Fibroblast of skin of scalp (primary cell): Measurements from ENCODE around the gene SSBP3.

Source experiments
- DNase-seq: peaks from one replicate; pipeline ENCODE4 v3.0.0-alpha.2; 2013

Gene SSBP3

DNA sequence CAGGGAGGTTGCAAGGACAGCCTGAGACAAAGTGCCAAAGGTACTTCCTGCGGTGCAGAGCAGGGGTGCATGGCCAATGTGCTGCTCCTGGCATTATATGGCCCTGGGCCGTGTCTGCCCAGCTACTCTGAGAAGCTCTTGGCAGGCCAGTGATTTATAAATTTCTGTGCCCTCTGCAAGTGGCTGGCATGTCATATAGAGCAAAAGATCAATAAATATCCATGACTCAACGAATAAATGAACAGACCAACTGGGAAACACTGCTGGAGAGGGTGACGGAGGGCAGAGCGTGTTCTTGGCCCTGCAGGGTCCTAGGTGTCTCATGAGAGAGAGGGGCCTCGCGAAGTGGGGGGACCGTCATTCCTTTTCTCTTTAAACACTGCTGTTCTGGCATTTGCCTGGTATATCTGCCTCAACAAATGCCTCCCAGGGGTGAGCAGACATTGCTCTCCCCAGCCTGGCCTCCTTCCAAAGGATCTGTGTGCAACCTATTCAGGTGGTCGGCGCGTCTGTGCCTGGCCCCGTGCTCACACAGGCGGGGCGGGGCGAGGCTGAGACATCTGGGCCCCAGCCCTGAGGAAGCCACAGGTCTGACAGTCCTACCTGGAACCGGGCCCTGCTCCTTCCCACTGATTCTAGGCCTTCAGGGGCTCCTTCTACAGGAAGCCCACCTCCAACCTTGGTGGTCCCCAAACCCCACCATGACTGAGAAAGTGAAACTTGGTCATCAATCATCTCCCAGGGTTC, 123.9 kb downstream of the SSBP3 start:
- no peak for DNase-seq

- peak; percentile 26 for DNase-seq
Measured at GRCh38 chr1:54280651-54281050, 125.5 kb downstream of the SSBP3 start.

GRCh38 chr1:54279457-54279856, 126.7 kb downstream of the SSBP3 start:
- DNase-seq, result no peak

GRCh38 chr1:54278941-54279422, 127.2 kb downstream of the SSBP3 start:
- DNase-seq, result peak; percentile 88

GRCh38 chr1:54277451-54278341, 128.5 kb downstream of the SSBP3 start:
- DNase-seq, result no peak

- DNase-seq, result no peak
Measured at GRCh38 chr1:54276617-54277450, 129.4 kb downstream of the SSBP3 start.

DNA sequence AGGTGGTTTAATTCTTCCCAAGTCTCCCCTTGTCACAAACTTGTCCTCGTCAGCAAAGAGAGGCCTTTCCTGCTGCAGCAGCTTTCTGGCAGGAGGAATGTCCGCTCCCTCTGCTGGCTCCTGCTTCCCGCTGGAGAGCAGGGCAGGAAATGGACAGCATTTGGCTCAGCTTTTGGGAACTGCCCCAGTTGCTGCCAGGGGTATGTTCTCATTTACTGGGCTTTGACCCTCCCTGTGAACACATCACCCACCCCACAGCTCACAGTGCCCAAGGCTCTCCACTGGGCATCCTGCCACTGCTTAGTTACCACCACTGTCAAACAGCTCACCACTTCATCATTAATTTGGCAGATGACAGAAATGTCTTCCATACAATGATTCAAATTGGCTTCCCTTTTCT, 130.8 kb downstream of the SSBP3 start:
- DNase-seq, result peak; percentile 62

GRCh38 chr1:54274881-54275280, 131.3 kb downstream of the SSBP3 start:
- DNase-seq, result no peak

DNA sequence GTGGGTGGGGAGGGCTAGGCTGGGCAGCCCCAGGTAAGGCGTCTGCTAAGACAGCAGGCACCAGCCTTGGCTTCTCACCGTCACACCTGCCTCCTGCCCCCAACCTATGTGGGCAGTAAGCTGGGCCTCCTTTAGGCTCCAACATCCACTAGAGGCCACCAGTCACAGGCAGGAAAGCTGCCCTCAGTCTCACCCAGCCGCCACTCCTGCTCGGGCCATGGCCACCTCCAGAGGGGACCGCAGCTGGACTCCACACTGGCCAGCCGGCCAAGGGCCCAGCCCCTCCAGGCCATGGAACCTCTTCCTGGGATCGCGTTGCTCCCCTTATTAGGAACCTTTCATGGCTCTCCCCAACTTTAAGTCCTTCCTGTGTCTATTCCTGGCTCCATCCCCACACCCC, 131.7 kb downstream of the SSBP3 start:
- no peak for DNase-seq

GRCh38 chr1:54273795-54274163, 132.4 kb downstream of the SSBP3 start:
- peak; percentile 72 for DNase-seq

DNA sequence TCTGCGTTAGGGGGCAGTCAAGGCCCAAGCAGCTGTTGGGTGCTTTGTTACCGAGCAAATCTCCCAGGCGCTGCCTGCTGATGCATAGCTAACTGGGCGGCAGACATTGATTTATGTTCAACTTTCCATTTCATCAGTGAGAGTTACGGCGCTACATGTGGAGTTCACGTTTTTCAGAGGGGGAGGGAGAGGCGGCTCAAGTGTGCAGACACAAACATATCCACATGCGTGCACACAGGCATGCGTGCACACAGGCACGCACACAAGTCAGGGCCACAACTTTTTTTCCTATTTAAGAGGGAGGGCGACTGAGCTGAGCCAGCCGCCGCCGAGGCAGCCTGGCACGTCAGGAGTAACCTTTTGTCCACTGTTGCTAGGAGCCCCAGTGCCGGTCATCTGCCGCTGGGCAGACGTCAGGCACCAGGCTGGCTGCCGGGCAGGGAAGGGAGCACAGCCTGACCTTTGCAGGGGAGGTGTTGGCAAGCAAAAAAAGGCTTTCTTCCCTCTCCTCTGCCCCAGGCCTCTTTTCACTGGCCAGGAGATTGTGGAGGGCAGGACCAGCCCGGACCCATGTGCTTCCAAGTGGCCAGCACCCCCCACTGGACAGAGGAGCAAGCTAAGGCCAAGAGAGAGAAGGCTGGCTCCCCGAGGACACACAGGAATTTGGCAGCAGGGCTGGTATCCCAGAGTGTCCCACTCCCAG, 133.0 kb downstream of the SSBP3 start:
- peak; percentile 90 for DNase-seq

GRCh38 chr1:54272772-54273091, 133.5 kb downstream of the SSBP3 start:
- DNase-seq, result no peak

DNA sequence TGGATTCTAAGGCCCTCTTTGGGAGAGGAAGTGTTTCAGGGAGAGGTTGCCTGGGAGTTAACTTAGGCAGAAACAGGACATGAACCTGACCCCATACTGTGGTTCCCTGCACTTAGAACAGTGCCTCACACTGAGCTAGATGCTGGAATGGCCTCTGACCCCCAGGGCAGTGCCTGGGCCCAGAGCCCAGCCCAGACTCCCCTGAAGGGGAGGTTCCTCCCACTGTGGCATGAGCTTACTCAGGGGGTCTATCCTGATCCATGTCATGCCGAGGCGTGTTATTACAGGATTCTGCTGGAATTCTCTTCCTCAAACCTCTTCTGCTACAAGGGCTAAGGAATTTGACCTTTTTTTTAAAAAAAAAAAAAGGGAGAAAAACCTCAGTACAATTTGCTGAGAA, 134.1 kb downstream of the SSBP3 start:
- DNase-seq, result peak; percentile 46

GRCh38 chr1:54271341-54271740, 134.9 kb downstream of the SSBP3 start:
- DNase-seq, result no peak

DNA sequence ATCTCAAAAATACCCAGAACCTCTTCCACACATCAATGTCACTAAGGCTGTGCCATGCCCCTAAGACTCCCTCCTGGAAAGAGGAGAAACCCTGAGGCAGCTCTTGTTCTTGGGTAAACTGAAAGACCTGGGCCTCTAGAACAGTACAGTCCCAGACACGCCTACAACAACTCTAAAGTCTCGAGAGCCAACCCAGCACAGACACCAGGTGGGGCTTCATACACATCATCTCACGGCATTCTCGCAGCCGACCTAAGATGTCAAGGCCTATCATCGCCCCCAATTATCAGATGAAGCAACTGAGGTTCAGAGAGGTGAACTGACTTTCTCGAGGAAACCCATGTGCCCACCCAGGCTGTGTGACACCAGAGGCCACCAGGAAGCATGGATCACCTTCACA, 135.7 kb downstream of the SSBP3 start:
- DNase-seq, result no peak

GRCh38 chr1:54268762-54269297, 137.4 kb downstream of the SSBP3 start:
- no peak for DNase-seq

GRCh38 chr1:54267815-54268761, 138.1 kb downstream of the SSBP3 start:
- DNase-seq, result peak; percentile 17

DNA sequence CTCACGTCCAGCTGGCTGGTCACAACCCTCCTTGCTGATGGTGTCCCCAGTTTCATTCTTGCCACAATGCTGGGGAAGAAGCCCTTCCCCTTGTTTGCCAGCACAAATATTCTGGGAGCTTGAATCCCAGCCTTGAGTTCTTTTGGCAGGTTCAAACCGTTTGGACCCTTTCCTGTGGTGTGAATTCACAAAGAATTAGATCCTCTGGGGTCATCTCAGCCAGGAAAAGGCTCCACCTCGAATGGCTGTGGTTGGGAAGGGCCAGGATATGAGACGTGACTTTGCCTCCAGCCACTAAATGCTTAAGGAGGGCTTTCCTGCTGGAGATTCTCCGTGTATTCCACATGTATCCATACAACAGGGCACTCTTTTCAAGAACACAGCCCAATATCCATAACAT, 139.3 kb downstream of the SSBP3 start:
- DNase-seq, result no peak

DNA sequence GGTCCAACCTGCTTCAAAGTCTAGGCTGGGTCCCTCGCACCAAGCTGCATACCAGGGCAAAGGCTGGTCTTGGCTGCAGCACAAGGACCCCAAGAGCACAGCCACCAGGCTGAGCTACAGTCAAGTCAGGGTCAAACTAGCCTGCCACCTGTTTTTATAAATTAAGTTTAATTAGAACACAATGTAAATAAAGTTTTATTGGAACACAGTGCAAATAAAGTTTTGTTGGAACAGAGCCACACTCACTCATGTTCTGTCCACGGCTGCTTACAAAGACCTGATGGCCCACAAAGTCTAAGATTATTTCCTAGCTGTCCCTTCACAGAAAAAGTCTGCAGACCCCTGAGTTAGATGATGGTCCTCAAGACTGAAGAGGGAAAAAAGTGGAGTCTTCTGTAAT, 140.0 kb downstream of the SSBP3 start:
- no peak for DNase-seq

GRCh38 chr1:54265659-54266058, 140.5 kb downstream of the SSBP3 start:
- DNase-seq, result no peak

- no peak for DNase-seq
Measured at GRCh38 chr1:54265126-54265525, 141.1 kb downstream of the SSBP3 start.
